ENCODE data around the gene ARHGAP4. TPM values are rescaled to one million over a fixed set of nuclear protein-coding genes. Genes with fewer than 3 reads are reported as not detected.

ARHGAP4 gene
- total RNA-seq: 100 to 1,000 TPM; 317 to 324 TPM

DNA sequence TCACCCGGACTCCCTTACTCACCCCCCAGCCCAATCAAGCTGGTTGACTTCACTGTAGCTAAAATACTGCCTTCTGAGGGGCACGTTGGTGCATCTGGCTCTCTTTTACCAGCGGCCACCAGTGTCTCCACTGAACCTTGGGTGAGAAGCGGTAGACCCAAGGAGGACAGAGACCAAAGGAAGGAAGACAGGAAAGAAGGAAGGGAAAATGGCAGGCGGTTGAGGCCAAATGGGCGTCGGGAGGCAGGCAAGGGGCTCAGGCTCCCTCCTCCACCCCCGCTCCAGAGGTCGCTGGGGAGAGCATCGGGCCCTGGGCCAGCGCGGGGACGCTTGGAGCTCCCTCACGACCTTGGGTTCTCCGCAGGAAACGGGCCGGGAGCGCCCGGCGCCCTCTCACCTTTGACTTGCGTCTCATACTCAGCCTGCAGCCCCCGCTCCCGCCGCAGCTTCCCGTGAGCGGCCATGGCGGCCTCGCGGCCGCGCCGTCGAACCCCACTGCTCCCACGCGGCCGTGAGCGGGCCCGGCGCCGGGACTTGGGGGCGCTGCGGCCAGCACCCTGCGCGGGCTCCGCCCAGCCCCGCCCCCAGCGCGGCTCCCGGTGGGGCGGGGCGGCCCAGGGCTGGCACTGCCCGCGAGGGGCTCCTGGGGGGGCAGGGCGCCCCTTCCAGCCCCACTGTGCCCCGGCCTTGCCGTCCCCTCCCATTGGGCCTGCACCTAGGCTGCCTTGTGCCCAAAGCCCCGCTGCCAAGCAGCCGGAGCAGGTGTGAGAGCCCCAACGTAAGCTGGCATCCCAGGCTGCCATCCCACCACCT is at the start of gene ARHGAP4:
ARHGAP4 (minus strand) TSS at position 526 of the 813 bp plus-strand sequence; CDS start at position 464, 62 bp downstream.
- H3K27ac Mint-ChIP-seq: peak within 1 kb of the TSS; percentile 98
- peaks cover 47% of the 10 kb centered on the region for H3K36me3 Mint-ChIP-seq (ENCODE audit: low read depth)
- peak within 1 kb of the TSS; percentile 95 for H3K4me3 Mint-ChIP-seq
- peaks cover 35% of the 10 kb centered on the region for H3K4me1 Mint-ChIP-seq (ENCODE audit: low read depth)
- no peaks in the 10 kb centered on the region for H3K9me3 Mint-ChIP-seq (ENCODE audit: insufficient read depth)
- DNase-seq (peak; percentile 60), ATAC-seq (peak; percentile 6)
- H3K27me3 Mint-ChIP-seq (ENCODE audit: low read depth): no peaks in the 10 kb centered on the region
- POLR2A ChIA-PET: interaction anchor here (0.6 to 9.3 kb wide), 16 partner anchors 11 to 199 kb away, joined by 3 to 90 read pairs (median 4); partner anchors contain the start of genes HCFC1, RENBP and TMEM187
- CTCF ChIA-PET: interaction anchor here (1.0 to 10.6 kb wide), 6 partner anchors 15 to 132 kb away, joined by 3 to 228 read pairs (median 6); partner anchors contain the start of genes HCFC1, IDH3G, RENBP and SSR4

GRCh38 chrX:153974726-153975286 is 48.7 kb upstream of the ARHGAP4 start:
- Mint-ChIP-seq H3K36me3 (ENCODE audit: low read depth) (peaks cover 18% of the 10 kb centered on the region), H3K9me3 (ENCODE audit: insufficient read depth) (no peaks in the 10 kb centered on the region), H3K4me1 (ENCODE audit: low read depth) (peaks cover 21% of the 10 kb centered on the region), H3K27ac (peak overlapping the region; percentile 96), H3K27me3 (ENCODE audit: low read depth) (no peaks in the 10 kb centered on the region), H3K4me3 (peak overlapping the region; percentile 12)
- ChIA-PET CTCF (no interaction called here), POLR2A (interaction anchor here (9.0 kb wide), 1 partner anchor 8 kb away, joined by 117 read pairs; no protein-coding TSS in a partner anchor)
- DNase-seq (no peak), ATAC-seq (no peak)

GRCh38 chrX:153974003-153974725 is 48.1 kb upstream of the ARHGAP4 start:
- ChIA-PET CTCF (interaction anchor here (1.0 to 2.2 kb wide), 2 partner anchors 39 to 44 kb away, joined by 3 to 6 read pairs; no protein-coding TSS in a partner anchor), POLR2A (interaction anchor here (0.6 to 9.0 kb wide), 4 partner anchors 9 to 123 kb away, joined by 3 to 117 read pairs (median 46); partner anchors contain the start of genes ARHGAP4 and MECP2)
- peaks cover 25% of the 10 kb centered on the region for H3K36me3 Mint-ChIP-seq (ENCODE audit: low read depth)

DNA sequence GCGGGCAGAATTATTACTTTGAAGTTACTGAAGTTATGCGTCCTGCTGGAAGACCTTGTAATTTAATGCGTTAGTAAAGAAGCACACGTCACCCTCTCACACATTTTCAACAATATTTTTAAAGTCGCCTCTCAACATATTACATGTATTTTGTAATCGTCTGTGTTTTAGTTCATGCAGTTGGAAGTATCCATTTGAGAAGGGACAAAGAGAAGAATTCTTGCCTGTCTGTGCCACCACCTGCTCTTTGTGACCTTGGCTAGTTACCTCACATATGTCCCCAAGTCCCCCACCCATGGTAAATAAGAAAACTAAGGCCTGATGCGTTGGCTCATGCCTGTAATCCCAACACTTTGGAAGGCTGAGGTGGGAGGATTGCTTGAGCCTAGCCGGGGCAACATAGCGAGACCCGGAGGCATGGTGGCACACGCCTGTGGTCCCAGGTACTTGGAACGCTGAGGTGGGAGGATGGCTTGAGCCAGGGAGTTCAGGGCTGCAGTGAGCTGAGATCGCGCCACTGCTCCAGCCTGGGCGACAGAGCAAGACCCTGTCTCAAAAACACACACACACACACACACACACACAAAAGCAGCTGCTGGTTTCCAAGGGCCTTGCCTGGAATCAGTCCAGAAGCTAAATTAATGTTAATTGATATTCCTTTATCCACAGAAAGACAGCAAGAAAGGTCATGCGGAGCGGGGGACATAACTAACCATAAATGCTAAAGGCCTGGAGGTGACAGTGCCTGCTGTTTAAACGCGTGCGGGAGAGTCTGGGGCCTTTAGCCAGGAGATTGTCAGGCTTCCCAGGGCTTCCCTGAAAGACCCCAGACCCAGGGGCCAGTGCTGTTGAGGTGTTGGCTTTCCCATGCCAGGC is 47.3 kb upstream of the ARHGAP4 start:
- Mint-ChIP-seq H3K27ac (peak overlapping the region; percentile 96), H3K4me3 (peak overlapping the region; percentile 79), H3K27me3 (ENCODE audit: low read depth) (no peaks in the 10 kb centered on the region), H3K4me1 (ENCODE audit: low read depth) (peaks cover 21% of the 10 kb centered on the region), H3K9me3 (ENCODE audit: insufficient read depth) (no peaks in the 10 kb centered on the region), H3K36me3 (ENCODE audit: low read depth) (peaks cover 32% of the 10 kb centered on the region)
- ChIA-PET POLR2A (interaction anchor here (0.6 to 9.0 kb wide), 5 partner anchors 10 to 124 kb away, joined by 3 to 117 read pairs (median 3); partner anchors contain the start of genes ARHGAP4 and MECP2), CTCF (interaction anchor here (1.0 to 7.0 kb wide), 3 partner anchors 40 to 48 kb away, joined by 3 to 37 read pairs (median 6); partner anchors contain the start of gene ARHGAP4)
- ATAC-seq: no peak
- DNase-seq: no peak

More at GRCh38 chrX:153974003-153974725, 48.1 kb upstream of the ARHGAP4 start:
- H3K9me3 Mint-ChIP-seq (ENCODE audit: insufficient read depth): no peaks in the 10 kb centered on the region
- peak overlapping the region; percentile 79 for H3K4me3 Mint-ChIP-seq
- H3K4me1 Mint-ChIP-seq (ENCODE audit: low read depth): peaks cover 21% of the 10 kb centered on the region
- DNase-seq (no peak), ATAC-seq (no peak)
- no peaks in the 10 kb centered on the region for H3K27me3 Mint-ChIP-seq (ENCODE audit: low read depth)
- peak overlapping the region; percentile 96 for H3K27ac Mint-ChIP-seq

DNA sequence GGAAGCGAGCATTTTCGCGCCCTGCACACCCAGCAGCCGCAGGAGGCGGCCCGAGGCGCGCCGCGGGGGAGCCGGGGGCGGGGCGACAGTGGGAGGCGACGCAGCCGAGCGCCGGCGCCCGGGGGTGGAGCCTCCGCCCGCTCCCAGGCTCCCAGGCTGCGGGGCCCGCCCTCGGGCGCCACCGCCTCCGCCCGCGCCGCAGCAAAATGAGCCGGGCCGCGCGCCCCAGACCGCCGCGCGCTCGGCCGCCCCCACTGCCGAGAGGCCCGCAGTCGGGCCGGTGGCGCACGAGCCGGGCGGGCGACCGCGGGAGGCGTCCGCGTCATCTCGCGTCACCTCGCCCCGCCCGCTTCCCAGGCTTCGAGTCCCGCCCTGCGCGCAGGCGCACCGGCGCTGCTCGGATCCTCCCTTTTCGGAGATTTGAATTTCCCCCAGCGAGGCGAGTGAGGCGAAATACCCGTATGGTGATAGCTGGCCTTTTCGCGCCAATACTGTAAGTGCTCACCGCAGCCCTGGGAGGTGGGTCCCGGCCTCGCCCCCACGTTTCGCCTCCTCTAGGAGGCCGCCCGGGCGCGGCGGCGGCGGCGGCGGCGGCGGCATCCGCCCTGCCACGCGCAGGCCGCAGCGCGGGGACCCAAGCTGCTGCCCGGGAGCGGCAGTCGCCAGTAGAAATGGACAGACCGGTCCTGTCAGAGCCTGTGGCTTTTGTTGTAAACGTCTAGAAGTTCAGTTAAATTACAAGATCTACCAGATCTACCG is 46.5 kb upstream of the ARHGAP4 start, which contains the start of gene TMEM187:
TMEM187 (plus strand) TSS at position 387 of the 759 bp plus-strand sequence. CDS start 9,309 bp downstream, outside the sequence.
- POLR2A ChIA-PET: interaction anchor here (0.8 to 9.0 kb wide), 6 partner anchors 11 to 359 kb away, joined by 3 to 117 read pairs (median 6); partner anchors contain the start of gene ARHGAP4
- Mint-ChIP-seq H3K4me1 (ENCODE audit: low read depth) (peaks cover 23% of the 10 kb centered on the region), H3K9me3 (ENCODE audit: insufficient read depth) (no peaks in the 10 kb centered on the region), H3K4me3 (peak within 1 kb of the TSS; percentile 100), H3K36me3 (ENCODE audit: low read depth) (peaks cover 40% of the 10 kb centered on the region), H3K27ac (peak within 1 kb of the TSS; percentile 100), H3K27me3 (ENCODE audit: low read depth) (no peaks in the 10 kb centered on the region)
- ATAC-seq (peak; percentile 50), DNase-seq (peak; percentile 93)
- CTCF ChIA-PET: interaction anchor here (1.5 to 7.0 kb wide), 3 partner anchors 8 to 48 kb away, joined by 5 to 37 read pairs (median 6); partner anchors contain the start of gene ARHGAP4

GRCh38 chrX:153971450-153972367 is 45.6 kb upstream of the ARHGAP4 start, which contains the start of gene HCFC1:
Gene HCFC1 (minus strand): TSS chrX:153971818. CDS start chrX:153970840, 978 bp downstream.
- peaks cover 32% of the 10 kb centered on the region for H3K4me1 Mint-ChIP-seq (ENCODE audit: low read depth)
- ChIA-PET CTCF (interaction anchor here (1.0 to 7.0 kb wide), 6 partner anchors 9 to 47 kb away, joined by 4 to 37 read pairs (median 5); partner anchors contain the start of gene ARHGAP4), POLR2A (interaction anchor here (1.0 to 9.0 kb wide), 7 partner anchors 12 to 440 kb away, joined by 3 to 117 read pairs (median 6); partner anchors contain the start of gene ARHGAP4)
- peaks cover 44% of the 10 kb centered on the region for H3K36me3 Mint-ChIP-seq (ENCODE audit: low read depth)
- peak within 1 kb of the TSS; percentile 100 for H3K27ac Mint-ChIP-seq
- DNase-seq: peak; percentile 92
- ATAC-seq: peak; percentile 38
- no peaks in the 10 kb centered on the region for H3K9me3 Mint-ChIP-seq (ENCODE audit: insufficient read depth)
- H3K4me3 Mint-ChIP-seq: peak within 1 kb of the TSS; percentile 100
- H3K27me3 Mint-ChIP-seq (ENCODE audit: low read depth): no peaks in the 10 kb centered on the region

- H3K4me1 Mint-ChIP-seq (ENCODE audit: low read depth): peaks cover 38% of the 10 kb centered on the region
Measured at GRCh38 chrX:153971124-153971449, 45.0 kb upstream of the ARHGAP4 start.

DNA sequence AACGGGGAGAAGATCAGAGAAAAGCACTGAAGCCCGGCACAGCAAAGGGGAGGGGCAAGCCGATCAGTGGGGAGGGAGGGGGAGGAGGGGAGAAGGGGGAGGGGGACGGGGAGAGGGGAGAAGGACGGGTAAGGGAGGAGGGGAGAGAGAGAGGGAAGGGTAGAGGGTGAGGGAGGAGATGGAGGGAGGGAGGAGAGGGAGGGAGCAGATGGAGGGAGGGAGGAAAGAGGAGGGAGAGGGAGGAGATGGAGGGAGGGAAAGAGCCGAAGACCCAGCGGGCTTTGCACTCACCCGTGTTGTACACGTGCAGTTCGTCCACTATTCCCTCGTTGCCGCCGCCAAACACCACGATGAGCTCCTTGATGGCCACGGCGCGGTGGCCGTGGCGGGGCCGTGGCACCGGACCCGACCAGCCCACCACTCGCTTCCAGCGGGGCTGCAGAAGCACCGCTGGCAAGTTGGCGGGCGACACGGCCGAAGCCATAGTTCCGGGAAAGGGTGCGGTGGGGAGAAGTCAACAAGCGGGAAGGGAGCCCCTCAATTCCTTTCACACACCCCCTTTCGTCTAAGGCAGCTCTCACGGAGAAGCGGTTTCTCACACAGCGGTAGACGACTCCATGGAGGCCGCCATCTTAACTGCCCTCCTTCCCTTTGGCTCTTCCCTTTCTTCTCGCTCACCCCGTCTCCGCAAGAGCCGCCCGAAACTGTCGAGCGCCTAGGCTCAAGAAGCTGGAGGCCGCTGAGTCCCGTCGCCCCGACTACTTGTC is 44.5 kb upstream of the ARHGAP4 start:
- Mint-ChIP-seq H3K4me1 (ENCODE audit: low read depth) (peaks cover 39% of the 10 kb centered on the region), H3K36me3 (ENCODE audit: low read depth) (peaks cover 44% of the 10 kb centered on the region), H3K4me3 (peak overlapping the region; percentile 100), H3K27ac (peak overlapping the region; percentile 100), H3K27me3 (ENCODE audit: low read depth) (no peaks in the 10 kb centered on the region), H3K9me3 (ENCODE audit: insufficient read depth) (no peaks in the 10 kb centered on the region)
- POLR2A ChIA-PET: interaction anchor here (0.5 to 9.0 kb wide), 10 partner anchors 13 to 442 kb away, joined by 3 to 117 read pairs (median 5); partner anchors contain the start of gene ARHGAP4
- ATAC-seq (peak; percentile 6), DNase-seq (peak; percentile 69)
- CTCF ChIA-PET: interaction anchor here (0.6 to 7.0 kb wide), 6 partner anchors 10 to 46 kb away, joined by 4 to 37 read pairs (median 5); partner anchors contain the start of gene ARHGAP4

More at GRCh38 chrX:153971124-153971449, 45.0 kb upstream of the ARHGAP4 start:
- peaks cover 44% of the 10 kb centered on the region for H3K36me3 Mint-ChIP-seq (ENCODE audit: low read depth)
- peak overlapping the region; percentile 100 for H3K4me3 Mint-ChIP-seq
- CTCF ChIA-PET: interaction anchor here (1.0 to 7.0 kb wide), 5 partner anchors 10 to 46 kb away, joined by 4 to 37 read pairs (median 5); partner anchors contain the start of gene ARHGAP4
- H3K27ac Mint-ChIP-seq: peak overlapping the region; percentile 100
- DNase-seq: peak; percentile 89
- ATAC-seq: peak; percentile 39
- no peaks in the 10 kb centered on the region for H3K9me3 Mint-ChIP-seq (ENCODE audit: insufficient read depth)
- POLR2A ChIA-PET: interaction anchor here (0.6 to 9.0 kb wide), 7 partner anchors 12 to 441 kb away, joined by 3 to 117 read pairs (median 6); partner anchors contain the start of gene ARHGAP4
- no peaks in the 10 kb centered on the region for H3K27me3 Mint-ChIP-seq (ENCODE audit: low read depth)
